ENCODE results near the gene CDR2.
"Not testable (repeated sequence)": the region's sequence is repeated elsewhere in the genome, so short reads cannot be mapped to it uniquely, and the experiment has no call there.

The CDR2 gene

DNA sequence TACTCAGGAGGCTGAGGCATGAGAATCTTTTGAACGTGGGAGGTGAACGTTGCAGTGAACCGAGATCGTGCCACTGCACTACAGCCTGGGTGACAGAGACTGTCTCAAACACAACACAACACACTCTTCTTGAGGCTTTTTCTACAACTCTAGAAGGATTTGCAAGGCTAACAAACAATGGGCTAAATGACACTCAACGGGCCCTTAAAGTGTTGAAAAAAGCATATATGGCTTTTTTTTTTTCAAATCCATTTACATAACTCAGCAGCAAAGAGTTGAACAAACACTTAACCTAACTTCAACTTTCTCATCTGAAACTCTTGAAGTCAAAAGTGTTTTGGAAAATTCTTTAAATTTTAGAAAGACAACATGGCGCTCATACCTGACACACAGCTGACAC lies 22.3 kb downstream of the CDR2 start:
- DNase-seq (ENCODE audit: low spot score): no peak

DNA sequence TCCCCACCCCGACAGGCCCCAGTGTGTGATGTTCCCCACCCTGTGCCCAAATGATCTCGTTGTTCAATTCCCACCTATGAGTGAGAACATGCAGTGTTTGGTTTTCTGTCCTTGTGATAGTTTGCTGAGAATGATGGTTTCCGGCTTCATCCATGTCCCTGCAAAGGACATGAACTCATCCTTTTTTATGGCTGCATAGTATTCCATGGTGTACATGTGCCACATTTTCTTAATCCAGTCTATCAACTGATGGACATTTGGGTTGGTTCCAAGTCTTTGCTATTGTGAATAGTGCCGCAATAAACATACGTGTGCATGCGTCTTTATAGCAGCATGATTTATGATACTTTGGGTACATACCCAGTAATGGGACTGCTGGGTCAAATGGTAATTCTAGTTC lies 23.4 kb downstream of the CDR2 start:
- DNase-seq (ENCODE audit: low spot score): not testable (repeated sequence)

DNA sequence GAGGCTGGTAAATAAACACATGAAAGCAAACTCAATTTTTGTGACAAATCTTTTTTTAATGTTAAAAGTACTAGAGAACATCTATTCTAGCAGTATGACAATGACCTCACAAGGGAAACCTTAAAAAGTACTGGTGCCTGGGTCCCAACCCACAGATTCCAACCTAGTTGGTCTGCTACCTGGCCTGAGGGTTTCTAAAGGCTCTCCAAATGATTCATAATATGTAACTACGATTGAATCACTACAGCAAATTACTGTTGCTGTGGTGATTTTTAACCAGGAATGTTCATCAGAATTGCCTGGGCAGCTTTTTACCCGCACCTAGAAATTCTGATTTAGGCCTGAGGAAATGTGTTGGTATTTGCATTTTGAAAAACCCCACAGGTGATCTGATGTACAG lies 26.1 kb downstream of the CDR2 start:
- no peak for DNase-seq (ENCODE audit: low spot score)

DNA sequence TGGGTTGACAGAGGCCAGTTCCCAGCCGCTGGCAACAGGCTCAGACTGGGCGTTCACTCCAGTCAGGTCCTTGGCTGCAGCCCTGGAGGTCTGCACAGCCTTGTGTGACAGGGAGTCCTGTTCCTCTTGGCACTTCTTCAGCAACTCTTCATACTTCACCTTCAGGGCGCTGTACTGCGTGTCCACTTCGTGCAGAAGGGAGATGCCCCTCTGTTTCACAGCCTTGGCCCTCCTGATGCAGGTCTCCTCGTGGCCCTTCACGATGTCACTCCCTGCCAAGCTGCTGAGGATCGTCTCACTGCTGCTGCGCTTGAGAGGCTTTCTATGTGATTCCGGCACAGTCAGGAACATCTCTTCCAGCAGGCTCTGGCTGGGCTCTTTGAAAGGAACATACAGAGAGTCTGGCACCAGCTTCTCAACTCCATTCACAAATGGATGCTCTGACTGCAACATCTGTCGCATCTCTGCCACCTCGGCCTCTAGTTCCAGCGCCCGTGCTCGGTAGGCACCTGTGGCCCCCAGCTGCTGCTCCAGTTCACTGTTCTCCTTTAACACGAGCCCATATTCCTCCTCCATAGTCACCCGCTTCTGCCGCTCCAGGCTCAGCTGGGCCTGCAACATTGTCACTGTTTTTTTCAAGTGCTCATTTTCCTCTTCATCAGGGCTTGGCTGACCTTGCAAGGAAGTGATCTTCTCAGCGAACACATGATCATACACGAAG lies 27.2 kb downstream of the CDR2 start:
- no peak for DNase-seq (ENCODE audit: low spot score)

DNA sequence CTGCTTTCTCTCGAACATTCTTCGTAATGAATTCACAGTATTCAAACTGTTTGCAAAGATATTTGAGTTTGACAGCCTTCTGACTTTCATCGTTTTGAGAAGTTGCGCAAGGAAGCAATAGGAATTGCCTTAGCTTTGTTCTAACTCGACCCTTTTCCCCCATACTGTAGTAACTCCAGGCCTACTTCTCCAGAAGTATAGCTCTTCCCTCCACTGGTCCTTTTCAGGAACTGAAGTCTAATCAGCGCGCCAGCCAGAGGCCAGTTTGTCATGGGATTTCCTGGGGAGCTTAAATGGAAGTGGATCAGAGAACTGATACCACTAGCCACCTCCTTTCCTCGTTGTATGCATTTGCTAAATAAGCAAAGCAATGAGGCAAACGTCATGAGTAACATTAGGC lies 27.9 kb downstream of the CDR2 start:
- no peak for DNase-seq (ENCODE audit: low spot score)

DNA sequence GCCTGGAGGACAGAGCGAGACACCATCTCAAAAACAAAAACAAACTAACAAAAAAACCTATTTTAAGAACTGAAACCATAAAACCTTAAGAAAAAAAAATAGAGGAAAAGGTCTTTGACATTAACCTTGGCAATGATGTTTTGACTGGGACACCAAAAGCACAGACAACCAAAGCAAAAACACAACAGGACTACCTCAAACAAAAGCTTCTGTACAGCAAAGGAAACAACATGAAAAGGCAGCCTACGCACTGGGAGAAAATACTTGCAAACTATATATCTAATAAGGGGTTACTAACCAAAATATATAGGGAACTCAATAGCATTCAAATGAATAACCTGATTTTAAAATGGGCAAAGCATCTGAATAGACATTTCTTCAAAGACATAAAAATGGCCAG lies 32.3 kb downstream of the CDR2 start:
- DNase-seq (ENCODE audit: low spot score): no peak

DNA sequence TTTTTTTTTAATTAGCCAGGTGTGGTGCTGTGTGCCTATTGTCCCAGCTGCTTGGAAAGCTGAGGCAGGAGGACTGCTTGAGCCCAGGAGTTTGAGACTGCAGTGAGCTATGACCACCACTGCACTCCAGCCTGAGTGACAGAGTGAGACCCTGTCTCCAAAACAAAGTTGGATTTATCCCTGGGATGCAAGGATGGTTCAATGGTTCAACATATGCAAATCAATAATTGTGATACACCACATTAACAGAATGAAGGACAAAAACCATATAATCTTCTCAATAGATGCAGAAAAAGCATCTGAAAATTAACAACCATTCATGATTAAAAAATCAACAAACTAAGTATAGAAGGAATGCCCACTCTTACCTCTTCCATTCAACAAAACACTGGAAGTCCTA lies 33.5 kb downstream of the CDR2 start:
- DNase-seq (ENCODE audit: low spot score): no peak

DNA sequence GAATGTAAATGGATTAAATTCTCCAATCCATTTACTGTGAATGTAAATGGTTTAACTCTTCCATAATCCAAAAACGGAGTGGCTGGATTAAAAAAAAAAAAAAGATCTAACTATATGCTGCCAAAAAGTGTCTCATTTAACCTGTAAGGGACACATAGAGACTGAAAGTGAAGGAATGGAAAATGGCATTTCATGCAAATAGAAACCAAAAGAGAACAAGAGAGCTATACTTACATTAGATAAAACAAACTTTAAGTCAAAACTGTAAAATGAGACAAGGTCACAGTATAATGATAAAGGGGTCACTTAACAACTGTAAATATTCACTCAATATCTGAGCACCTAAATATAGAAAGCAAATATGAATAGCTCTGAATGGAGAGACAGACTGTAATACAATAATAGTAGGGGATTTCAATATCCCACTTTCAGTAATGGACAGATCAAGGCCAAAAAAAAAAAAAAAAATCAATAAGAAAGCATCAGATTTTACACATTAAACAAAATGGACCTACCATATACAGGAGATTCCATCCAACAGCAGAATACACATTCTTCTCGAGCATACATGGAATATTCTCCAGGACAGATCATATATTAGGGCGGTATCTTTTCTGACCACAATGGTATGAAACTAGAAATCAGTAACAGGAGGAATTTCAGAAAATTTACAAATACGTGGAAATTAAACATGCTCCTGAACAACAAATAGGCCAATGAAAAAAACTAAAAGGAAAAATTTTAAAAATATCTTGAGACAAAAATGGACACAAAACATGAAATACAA lies 36.4 kb downstream of the CDR2 start:
- DNase-seq (ENCODE audit: low spot score): no peak

DNA sequence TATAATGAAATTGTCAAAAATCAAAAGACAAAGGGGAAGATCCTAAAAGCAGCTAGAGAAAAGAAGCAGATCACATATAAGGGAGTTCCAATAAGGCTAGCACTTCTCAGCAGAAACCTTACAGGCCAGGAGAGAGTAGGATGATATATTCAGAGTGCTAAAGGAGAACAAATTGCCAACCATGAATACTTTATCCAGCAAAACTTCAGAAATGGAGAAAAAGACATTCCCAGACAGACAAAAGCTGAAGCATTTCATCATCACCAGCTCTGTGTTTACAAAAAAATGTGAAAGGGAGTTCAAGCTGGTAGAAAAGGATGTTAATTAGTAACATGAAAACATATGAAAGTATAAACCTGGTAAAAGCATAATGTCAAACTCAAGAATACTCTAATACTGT lies 37.4 kb downstream of the CDR2 start:
- DNase-seq (ENCODE audit: low spot score): no peak

DNA sequence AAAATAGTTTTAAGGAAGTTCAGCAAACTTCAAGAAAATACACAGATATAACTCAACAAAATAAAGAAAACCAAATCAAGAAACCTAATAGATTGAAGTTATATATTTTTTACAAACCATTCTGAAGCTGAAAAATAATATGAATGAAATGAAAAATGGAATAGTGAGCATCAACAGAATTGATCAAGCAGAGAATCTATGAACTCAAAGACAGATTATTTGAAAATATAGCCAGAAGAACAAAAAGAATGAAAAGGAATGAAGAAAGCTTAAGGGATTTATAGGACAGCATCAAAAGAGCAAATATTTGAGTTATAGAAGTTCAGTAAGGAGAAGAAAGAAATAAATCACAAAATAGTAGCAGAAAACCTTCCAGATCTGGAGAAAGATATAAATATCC lies 37.8 kb downstream of the CDR2 start:
- DNase-seq (ENCODE audit: low spot score): no peak

DNA sequence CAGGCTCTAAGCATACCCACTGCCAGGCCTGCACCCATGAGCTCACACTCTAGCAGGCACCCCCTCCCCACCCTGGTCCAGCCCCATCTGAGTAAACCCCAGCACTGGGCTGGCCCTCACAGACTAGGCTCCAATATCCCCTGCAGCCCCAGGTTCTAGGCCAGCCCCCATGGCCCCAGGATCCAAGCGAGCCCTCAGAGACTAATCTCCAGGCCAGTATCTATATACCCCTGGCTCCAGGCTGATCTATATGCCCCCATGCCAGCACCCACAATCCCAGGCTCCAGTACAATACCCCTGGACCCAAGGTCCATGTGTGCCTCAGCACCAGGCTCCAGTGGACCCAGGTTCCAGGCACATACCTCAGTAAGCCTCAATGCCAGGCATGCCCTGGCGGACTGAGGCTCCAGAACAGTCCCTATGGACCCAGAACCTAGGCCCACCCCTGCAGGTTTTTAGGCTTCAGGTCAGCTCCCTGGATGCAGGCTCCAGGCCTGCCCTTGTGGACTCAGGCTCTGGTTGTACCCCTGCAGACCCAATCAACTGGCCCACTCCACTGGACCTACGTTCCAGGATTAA lies 38.7 kb downstream of the CDR2 start:
- DNase-seq (ENCODE audit: low spot score): no peak

DNA sequence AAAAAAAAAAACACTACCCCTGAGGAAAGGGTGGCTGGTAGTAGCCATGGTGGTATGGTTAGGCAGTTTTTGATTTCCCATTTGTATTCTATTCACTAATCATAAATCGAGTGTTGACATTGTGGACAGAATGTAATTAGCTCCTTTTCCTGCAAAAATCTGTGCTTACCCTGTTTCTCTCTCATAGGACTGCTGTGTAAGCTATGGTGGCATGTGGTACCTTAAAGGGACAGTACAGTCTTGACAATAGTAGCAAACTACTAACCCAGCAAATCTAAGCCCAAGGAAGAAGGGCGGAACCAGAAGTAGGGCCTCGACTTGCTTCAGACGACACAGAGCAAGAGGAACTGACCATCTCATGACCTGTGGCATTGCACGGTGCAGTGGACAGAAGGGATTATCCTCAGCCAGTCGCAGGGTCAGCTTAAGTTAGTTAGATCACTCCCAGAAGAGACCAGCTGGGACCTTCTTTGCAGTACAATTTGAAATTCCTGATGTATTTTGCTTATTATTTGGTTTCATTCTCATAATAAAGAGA lies 40.9 kb downstream of the CDR2 start:
- DNase-seq (ENCODE audit: low spot score): no peak

DNA sequence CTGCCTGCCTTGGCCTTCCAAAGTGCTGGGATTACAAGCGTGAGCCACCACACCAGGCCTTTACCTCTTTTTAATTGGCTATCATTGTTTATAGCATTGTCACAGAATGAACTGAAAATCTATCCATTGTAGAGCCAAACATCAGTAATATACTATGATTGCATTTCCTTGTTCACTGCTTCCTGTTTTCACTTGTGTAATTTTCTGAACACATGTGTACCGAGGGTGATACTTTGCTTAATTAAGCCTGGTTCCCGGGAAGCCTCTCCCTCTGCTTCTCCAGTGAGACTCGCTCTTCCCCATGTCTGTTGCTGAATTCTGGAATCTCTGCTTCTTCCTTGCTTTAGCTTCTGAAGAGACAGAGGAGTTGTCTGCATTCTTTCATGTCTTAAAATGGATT lies 44.1 kb downstream of the CDR2 start:
- DNase-seq (ENCODE audit: low spot score): no peak

DNA sequence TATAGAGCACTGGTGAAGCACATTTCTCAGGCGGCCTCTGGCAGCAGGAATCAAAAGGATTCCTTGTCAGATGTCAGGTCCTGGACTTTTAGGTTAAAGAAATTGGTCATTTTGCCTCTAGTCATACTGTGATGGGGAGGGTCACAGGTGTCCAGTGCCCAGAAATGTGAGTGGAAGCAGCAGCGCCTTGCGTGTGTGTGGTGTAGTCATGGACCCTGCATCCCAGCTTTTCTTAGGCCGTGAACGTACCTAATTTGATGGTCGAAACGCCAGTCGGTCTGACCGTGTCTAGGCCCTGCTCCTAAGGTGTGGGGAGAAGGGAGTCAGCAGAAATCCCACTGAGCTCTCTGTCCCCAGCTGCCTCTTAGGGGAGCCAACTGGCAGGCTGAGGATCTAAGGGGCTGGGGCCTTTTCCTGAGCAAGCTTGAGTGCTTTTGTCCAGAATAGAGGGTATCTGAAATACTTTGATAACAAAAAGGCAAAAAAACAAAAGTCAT lies 45.2 kb downstream of the CDR2 start:
- no peak for DNase-seq (ENCODE audit: low spot score)

DNA sequence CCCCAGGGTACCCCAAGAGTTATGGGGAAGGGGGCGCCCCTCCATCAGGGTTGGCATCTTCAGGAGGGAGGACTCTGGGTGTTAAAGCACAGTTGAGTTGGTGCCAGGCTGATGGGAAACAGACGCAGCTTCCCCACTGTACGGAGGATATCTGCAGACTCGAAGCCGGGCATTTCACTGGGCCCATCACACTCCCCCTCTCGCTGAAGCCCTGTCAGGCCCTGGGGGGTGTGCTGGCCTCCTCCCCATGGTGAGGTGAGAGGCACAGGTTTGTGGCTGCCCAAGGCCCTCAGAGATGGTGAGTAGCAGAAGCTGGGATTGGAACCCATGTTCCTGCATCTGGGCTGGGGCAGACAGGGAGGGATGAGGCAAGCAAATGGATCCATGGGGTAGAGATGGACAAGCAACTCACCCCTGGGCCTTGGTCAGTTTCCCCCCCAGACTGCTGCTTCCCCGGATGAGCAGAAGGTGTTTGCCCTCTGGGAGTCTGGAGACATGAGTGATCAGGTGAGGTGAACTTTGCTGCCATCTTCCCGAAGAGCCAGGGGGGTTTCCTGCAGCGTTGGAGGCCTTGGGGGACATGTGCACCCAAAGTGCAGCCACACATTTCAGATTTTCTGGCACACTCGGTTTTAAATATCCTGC lies 46.2 kb downstream of the CDR2 start:
- DNase-seq (ENCODE audit: low spot score): no peak

DNA sequence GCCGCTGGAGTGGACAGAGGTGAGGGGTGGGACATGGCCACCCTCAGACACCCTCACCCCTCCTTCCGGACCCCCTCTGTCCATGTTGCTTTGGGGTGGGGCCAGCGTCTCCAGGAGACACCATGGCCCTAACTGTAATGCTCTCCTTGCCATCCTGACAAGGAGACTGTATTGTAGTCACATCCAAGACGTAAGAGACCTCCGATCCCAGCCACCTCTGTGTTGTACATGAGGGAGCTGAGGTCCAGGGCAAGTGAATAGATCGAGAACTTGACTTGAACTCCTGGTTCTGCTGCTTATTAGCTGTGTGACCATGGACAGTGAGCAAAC lies 47.0 kb downstream of the CDR2 start:
- DNase-seq (ENCODE audit: low spot score): no peak

DNA sequence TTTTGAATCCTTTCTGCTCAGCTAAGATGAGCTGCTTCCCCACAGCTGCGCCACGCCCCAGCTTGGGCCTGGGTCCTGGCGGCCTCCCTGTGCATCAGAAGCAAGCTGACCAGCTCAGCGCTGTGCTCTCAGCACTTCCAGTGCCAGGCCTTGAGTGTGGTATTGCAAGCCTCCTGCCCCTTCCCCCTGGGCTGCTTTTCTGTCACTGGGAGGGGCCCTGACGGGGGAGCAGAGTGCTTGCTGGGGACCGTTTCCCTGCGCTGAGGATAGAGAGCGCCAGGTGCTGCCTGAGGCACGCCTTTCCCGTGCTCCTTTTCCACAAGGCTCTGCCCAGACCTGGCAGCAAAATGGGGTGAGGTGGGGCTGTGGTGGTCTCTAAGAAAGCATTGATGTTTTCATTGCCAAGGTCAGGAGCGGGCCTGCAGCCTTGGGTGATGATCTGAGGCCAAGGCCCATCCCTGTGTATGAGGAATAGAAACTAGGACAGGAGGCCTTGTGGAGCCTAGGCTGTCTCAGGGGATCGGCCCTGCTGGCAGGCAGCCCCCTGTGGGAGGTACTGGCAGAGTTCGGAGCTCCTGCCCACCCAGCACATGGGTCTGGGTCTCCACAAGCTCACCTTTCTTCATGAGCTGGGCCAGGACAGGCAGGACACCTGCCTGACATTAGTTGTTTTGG lies 47.5 kb downstream of the CDR2 start:
- no peak for DNase-seq (ENCODE audit: low spot score)

DNA sequence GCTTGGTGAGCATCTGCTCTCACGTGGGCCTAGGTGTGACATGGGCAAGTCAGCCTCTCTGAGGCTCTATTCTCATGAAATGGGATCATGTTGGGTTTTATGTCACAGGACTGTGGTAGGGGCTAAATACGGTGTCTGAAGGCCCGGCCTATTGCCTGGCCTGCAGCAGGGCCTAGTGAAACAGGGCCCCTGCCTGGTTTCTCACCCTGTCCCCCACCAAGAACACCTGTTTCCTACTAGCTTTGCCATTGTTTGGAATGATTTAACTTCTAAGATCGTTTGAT lies 48.1 kb downstream of the CDR2 start:
- DNase-seq (ENCODE audit: low spot score): no peak

DNA sequence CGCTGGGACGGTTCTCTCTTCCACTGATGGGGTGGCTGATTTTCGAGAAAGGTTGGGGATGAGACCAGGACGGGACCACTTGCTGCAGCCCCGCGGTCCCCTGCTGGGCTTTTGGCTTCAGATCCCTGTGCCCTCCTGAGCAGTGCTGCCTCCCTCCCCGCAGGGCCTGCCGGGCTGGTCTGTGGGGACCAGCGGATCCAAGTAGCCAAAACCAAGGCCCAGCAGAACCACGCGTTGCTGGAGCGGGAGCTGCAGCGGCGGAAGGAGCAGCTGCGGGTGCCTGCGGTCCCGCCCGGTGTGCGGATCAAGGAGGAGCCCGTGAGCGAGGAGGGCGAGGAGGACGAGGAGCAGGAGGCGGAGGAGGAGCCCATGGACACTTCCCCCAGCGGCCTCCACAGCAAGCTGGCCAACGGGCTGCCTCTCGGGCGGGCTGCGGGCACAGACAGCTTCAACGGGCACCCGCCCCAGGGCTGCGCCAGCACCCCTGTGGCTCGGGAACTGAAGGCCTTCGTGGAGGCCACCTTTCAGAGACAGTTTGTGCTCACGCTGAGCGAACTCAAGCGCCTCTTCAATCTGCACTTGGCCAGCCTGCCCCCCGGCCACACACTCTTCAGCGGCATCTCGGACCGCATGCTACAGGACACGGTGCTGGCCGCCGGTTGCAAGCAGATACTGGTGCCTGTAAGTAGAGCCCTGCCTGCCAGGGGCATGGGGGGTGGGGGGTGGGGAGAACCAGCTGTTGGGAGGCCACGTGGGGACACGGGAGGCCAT lies 48.6 kb downstream of the CDR2 start:
- no peak for DNase-seq (ENCODE audit: low spot score)

DNA sequence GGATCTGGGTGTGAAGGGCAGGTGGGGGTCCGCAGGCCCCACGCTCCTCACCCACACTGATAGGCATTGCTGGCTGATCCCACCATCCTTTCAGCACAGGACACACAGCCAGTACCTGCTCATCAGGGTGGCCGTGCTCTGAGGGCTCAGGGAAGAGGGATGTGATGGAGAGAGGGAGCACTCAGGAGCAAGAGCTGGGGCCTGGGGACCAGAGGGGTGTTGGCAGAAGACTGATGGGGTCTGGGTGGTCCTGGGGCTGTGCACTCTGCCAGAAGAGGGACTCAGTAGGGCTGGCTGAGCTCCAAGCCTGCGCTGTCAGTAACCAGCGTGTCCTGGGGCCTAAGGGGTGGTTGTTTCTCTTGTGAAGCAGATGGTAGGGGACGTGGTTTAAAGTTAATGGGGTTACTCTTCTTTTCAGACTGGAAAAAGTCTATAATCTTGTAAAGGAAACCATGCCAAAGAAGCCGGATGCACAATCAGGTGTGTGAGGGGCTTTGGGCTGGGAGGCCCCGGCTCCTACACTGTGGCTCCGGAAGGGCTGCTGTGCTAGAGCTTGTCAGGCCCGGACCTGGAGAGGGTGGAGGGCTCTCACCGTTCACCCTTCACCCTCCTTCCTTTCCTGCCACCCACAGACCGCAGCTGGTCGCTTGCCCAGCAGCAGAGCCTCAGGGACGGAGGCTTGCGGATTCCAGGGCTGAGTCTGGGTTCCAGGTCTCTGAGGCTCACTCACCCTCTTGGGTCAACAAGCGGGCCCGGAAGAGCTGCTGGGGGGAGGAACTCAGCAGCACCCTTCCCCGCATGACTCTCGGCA lies 49.4 kb downstream of the CDR2 start:
- no peak for DNase-seq (ENCODE audit: low spot score)
